ENCODE data around the gene IRF2BPL. TPM values are rescaled to one million over a fixed set of nuclear protein-coding genes. Genes with fewer than 3 reads are reported as not detected.
A peak's percentile ranks its signal among the peaks of the same experiment; 100 is the strongest.

The IRF2BPL gene
- polyA plus RNA-seq, 4 donors, result 2.0 to 15.9 (median 8.8) TPM

GRCh38 chr14:77067632-77068516, 39.4 kb upstream of the IRF2BPL start:
- Histone ChIP-seq H3K27ac (ENCODE audit: low read depth in 1 of 3, low read length in 2 of 3) (no peak overlapping the region), H3K4me3 (ENCODE audit: low read depth in 1 of 3, low read length in 3 of 3) (no peak overlapping the region), H3K9me3 (ENCODE audit: control insufficient read depth in 2 of 2, insufficient read depth in 1 of 2, low read depth in 1 of 2, low read length in 1 of 2) (no peaks in the 10 kb centered on the region), H3K4me1 (ENCODE audit: control insufficient read depth in 3 of 3, insufficient read depth in 2 of 3, low read depth in 1 of 3, low read length in 2 of 3) (peaks cover 0 to 12% (median 0%) of the 10 kb centered on the region in 3 donors), H3K27me3 (ENCODE audit: control insufficient read depth in 3 of 3, insufficient read depth in 3 of 3, low read length in 3 of 3) (no peaks in the 10 kb centered on the region), H3K36me3 (ENCODE audit: control insufficient read depth in 3 of 3, insufficient read depth in 2 of 3, low read depth in 1 of 3, low read length in 3 of 3) (no peaks in the 10 kb centered on the region)
- WGBS, 3 donors, result 41 to 51% (median 47%) methylated on average over 11 of the region's 11 CpGs
- FAIRE-seq (no peak), DNase-seq (peak; percentile 69 to 79)

- DNase-seq (no peak), FAIRE-seq (no peak)
- H3K4me1 ChIP-seq (ENCODE audit: control insufficient read depth in 3 of 3, insufficient read depth in 2 of 3, low read depth in 1 of 3, low read length in 2 of 3), result peaks cover 0 to 12% (median 0%) of the 10 kb centered on the region in 3 donors
- no peaks in the 10 kb centered on the region for H3K27me3 ChIP-seq (ENCODE audit: control insufficient read depth in 3 of 3, insufficient read depth in 3 of 3, low read length in 3 of 3)
- no peak overlapping the region for H3K4me3 ChIP-seq (ENCODE audit: low read depth in 1 of 3, low read length in 3 of 3)
- no peaks in the 10 kb centered on the region for H3K36me3 ChIP-seq (ENCODE audit: control insufficient read depth in 3 of 3, insufficient read depth in 2 of 3, low read depth in 1 of 3, low read length in 3 of 3)
- 60 to 64% (median 63%) methylated on average over 10 of the region's 10 CpGs for WGBS, 3 donors
- no peaks in the 10 kb centered on the region for H3K9me3 ChIP-seq (ENCODE audit: control insufficient read depth in 2 of 2, insufficient read depth in 1 of 2, low read depth in 1 of 2, low read length in 1 of 2)
- no peak overlapping the region for H3K27ac ChIP-seq (ENCODE audit: low read depth in 1 of 3, low read length in 2 of 3)
These were observed 38.2 kb upstream of the IRF2BPL start for GRCh38 chr14:77066578-77067172.

- FAIRE-seq (no peak), DNase-seq (no peak)
- H3K27ac ChIP-seq (ENCODE audit: low read depth in 1 of 3, low read length in 2 of 3), result no peak overlapping the region
- H3K4me3 ChIP-seq (ENCODE audit: low read depth in 1 of 3, low read length in 3 of 3), result no peak overlapping the region
- WGBS, 3 donors, result 68 to 75% (median 75%) methylated on average over 6 of the region's 6 CpGs
- no peaks in the 10 kb centered on the region for H3K9me3 ChIP-seq (ENCODE audit: control insufficient read depth in 2 of 2, insufficient read depth in 1 of 2, low read depth in 1 of 2, low read length in 1 of 2)
- no peaks in the 10 kb centered on the region for H3K36me3 ChIP-seq (ENCODE audit: control insufficient read depth in 3 of 3, insufficient read depth in 2 of 3, low read depth in 1 of 3, low read length in 3 of 3)
- H3K4me1 ChIP-seq (ENCODE audit: control insufficient read depth in 3 of 3, insufficient read depth in 2 of 3, low read depth in 1 of 3, low read length in 2 of 3), result peaks cover 0 to 12% (median 0%) of the 10 kb centered on the region in 3 donors
- no peaks in the 10 kb centered on the region for H3K27me3 ChIP-seq (ENCODE audit: control insufficient read depth in 3 of 3, insufficient read depth in 3 of 3, low read length in 3 of 3)
These were observed 37.5 kb upstream of the IRF2BPL start for GRCh38 chr14:77065851-77066577.

GRCh38 chr14:77064521-77065178, 36.1 kb upstream of the IRF2BPL start:
- DNase-seq, result peak in 1 of 2 donors; percentile 21
- no peak overlapping the region for H3K4me3 ChIP-seq (ENCODE audit: low read depth in 1 of 3, low read length in 3 of 3)
- H3K27ac ChIP-seq (ENCODE audit: low read depth in 1 of 3, low read length in 2 of 3), result no peak overlapping the region
- no peaks in the 10 kb centered on the region for H3K36me3 ChIP-seq (ENCODE audit: control insufficient read depth in 3 of 3, insufficient read depth in 2 of 3, low read depth in 1 of 3, low read length in 3 of 3)
- no peak for FAIRE-seq
- WGBS, 3 donors, result 65 to 80% (median 66%) methylated on average over 8 of the region's 8 CpGs
- H3K27me3 ChIP-seq (ENCODE audit: control insufficient read depth in 3 of 3, insufficient read depth in 3 of 3, low read length in 3 of 3), result no peaks in the 10 kb centered on the region
- peaks cover 0 to 12% (median 0%) of the 10 kb centered on the region in 3 donors for H3K4me1 ChIP-seq (ENCODE audit: control insufficient read depth in 3 of 3, insufficient read depth in 2 of 3, low read depth in 1 of 3, low read length in 2 of 3)
- H3K9me3 ChIP-seq (ENCODE audit: control insufficient read depth in 2 of 2, insufficient read depth in 1 of 2, low read depth in 1 of 2, low read length in 1 of 2), result no peaks in the 10 kb centered on the region

GRCh38 chr14:77063571-77064171, 35.2 kb upstream of the IRF2BPL start:
- H3K9me3 ChIP-seq (ENCODE audit: control insufficient read depth in 2 of 2, insufficient read depth in 1 of 2, low read depth in 1 of 2, low read length in 1 of 2), result no peaks in the 10 kb centered on the region
- DNase-seq (no peak), FAIRE-seq (no peak)
- no peaks in the 10 kb centered on the region for H3K36me3 ChIP-seq (ENCODE audit: control insufficient read depth in 3 of 3, insufficient read depth in 2 of 3, low read depth in 1 of 3, low read length in 3 of 3)
- peaks cover 0 to 12% (median 0%) of the 10 kb centered on the region in 3 donors for H3K4me1 ChIP-seq (ENCODE audit: control insufficient read depth in 3 of 3, insufficient read depth in 2 of 3, low read depth in 1 of 3, low read length in 2 of 3)
- no peak overlapping the region for H3K4me3 ChIP-seq (ENCODE audit: low read depth in 1 of 3, low read length in 3 of 3)
- WGBS, 3 donors, result 66 to 85% (median 78%) methylated on average over 10 of the region's 10 CpGs
- peak overlapping the region in 1 of 3 donors; percentile 8 for H3K27ac ChIP-seq (ENCODE audit: low read depth in 1 of 3, low read length in 2 of 3)
- no peaks in the 10 kb centered on the region for H3K27me3 ChIP-seq (ENCODE audit: control insufficient read depth in 3 of 3, insufficient read depth in 3 of 3, low read length in 3 of 3)

GRCh38 chr14:77062261-77062660, 33.8 kb upstream of the IRF2BPL start:
- WGBS, 3 donors, result 54 to 86% (median 68%) methylated on average over 3 of the region's 3 CpGs
- no peaks in the 10 kb centered on the region for H3K9me3 ChIP-seq (ENCODE audit: control insufficient read depth in 2 of 2, insufficient read depth in 1 of 2, low read depth in 1 of 2, low read length in 1 of 2)
- H3K4me1 ChIP-seq (ENCODE audit: control insufficient read depth in 3 of 3, insufficient read depth in 2 of 3, low read depth in 1 of 3, low read length in 2 of 3), result peaks cover 0 to 8% (median 0%) of the 10 kb centered on the region in 3 donors
- H3K27me3 ChIP-seq (ENCODE audit: control insufficient read depth in 3 of 3, insufficient read depth in 3 of 3, low read length in 3 of 3), result no peaks in the 10 kb centered on the region
- FAIRE-seq (no peak), DNase-seq (no peak)
- H3K27ac ChIP-seq (ENCODE audit: low read depth in 1 of 3, low read length in 2 of 3), result no peak overlapping the region
- H3K36me3 ChIP-seq (ENCODE audit: control insufficient read depth in 3 of 3, insufficient read depth in 2 of 3, low read depth in 1 of 3, low read length in 3 of 3), result no peaks in the 10 kb centered on the region
- no peak overlapping the region for H3K4me3 ChIP-seq (ENCODE audit: low read depth in 1 of 3, low read length in 3 of 3)

- Histone ChIP-seq H3K36me3 (ENCODE audit: control insufficient read depth in 3 of 3, insufficient read depth in 2 of 3, low read depth in 1 of 3, low read length in 3 of 3) (no peaks in the 10 kb centered on the region), H3K27ac (ENCODE audit: low read depth in 1 of 3, low read length in 2 of 3) (no peak overlapping the region), H3K9me3 (ENCODE audit: control insufficient read depth in 2 of 2, insufficient read depth in 1 of 2, low read depth in 1 of 2, low read length in 1 of 2) (no peaks in the 10 kb centered on the region), H3K27me3 (ENCODE audit: control insufficient read depth in 3 of 3, insufficient read depth in 3 of 3, low read length in 3 of 3) (no peaks in the 10 kb centered on the region), H3K4me1 (ENCODE audit: control insufficient read depth in 3 of 3, insufficient read depth in 2 of 3, low read depth in 1 of 3, low read length in 2 of 3) (peaks cover 0 to 3% (median 0%) of the 10 kb centered on the region in 3 donors), H3K4me3 (ENCODE audit: low read depth in 1 of 3, low read length in 3 of 3) (no peak overlapping the region)
- 91 to 95% (median 93%) methylated on average over 12 of the region's 12 CpGs for WGBS, 3 donors
- FAIRE-seq (no peak), DNase-seq (no peak)
These were observed 33.2 kb upstream of the IRF2BPL start for GRCh38 chr14:77061630-77062257.

Measured in small intestine (tissue), 7 donors.